ENCODE results near the gene PHC3.

The PHC3 gene

GRCh38 chr3:170100944-170101343 is 80.6 kb downstream of the PHC3 start:
- Histone ChIP-seq H3K4me3 (ENCODE audit: low read depth, low read length) (no peak overlapping the region), H3K9me3 (ENCODE audit: severe bottlenecking) (no peaks in the 10 kb centered on the region), H3K27ac (no peak overlapping the region), H3K27me3 (ENCODE audit: insufficient read depth, low read depth, severe bottlenecking) (no peaks in the 10 kb centered on the region), H3K36me3 (peaks cover 47% of the 10 kb centered on the region)
- TF ChIP-seq CTCF (IDR thresholded peaks at IDR 0.05; ENCODE audit: low read depth, low read length): no peak
- no peak for DNase-seq

GRCh38 chr3:170098753-170099152 is 82.8 kb downstream of the PHC3 start:
- H3K27ac ChIP-seq: no peak overlapping the region
- H3K27me3 ChIP-seq (ENCODE audit: insufficient read depth, low read depth, severe bottlenecking): no peaks in the 10 kb centered on the region
- H3K9me3 ChIP-seq (ENCODE audit: severe bottlenecking): no peaks in the 10 kb centered on the region
- H3K4me3 ChIP-seq (ENCODE audit: low read depth, low read length): no peak overlapping the region
- TF ChIP-seq CTCF (IDR thresholded peaks at IDR 0.05; ENCODE audit: low read depth, low read length): no peak
- H3K36me3 ChIP-seq: peaks cover 44% of the 10 kb centered on the region
- DNase-seq: no peak

GRCh38 chr3:170096342-170096741 is 85.2 kb downstream of the PHC3 start:
- no peak for DNase-seq
- no peaks in the 10 kb centered on the region for H3K27me3 ChIP-seq (ENCODE audit: insufficient read depth, low read depth, severe bottlenecking)
- peaks cover 43% of the 10 kb centered on the region for H3K36me3 ChIP-seq
- no peaks in the 10 kb centered on the region for H3K9me3 ChIP-seq (ENCODE audit: severe bottlenecking)
- no peak for TF ChIP-seq CTCF (IDR thresholded peaks at IDR 0.05; ENCODE audit: low read depth, low read length)
- H3K27ac ChIP-seq: no peak overlapping the region
- H3K4me3 ChIP-seq (ENCODE audit: low read depth, low read length): no peak overlapping the region

GRCh38 chr3:170095771-170096170 is 85.8 kb downstream of the PHC3 start:
- DNase-seq: no peak
- Histone ChIP-seq H3K4me3 (ENCODE audit: low read depth, low read length) (no peak overlapping the region), H3K36me3 (peaks cover 45% of the 10 kb centered on the region), H3K27me3 (ENCODE audit: insufficient read depth, low read depth, severe bottlenecking) (no peaks in the 10 kb centered on the region), H3K9me3 (ENCODE audit: severe bottlenecking) (no peaks in the 10 kb centered on the region), H3K27ac (no peak overlapping the region)
- no peak for TF ChIP-seq CTCF (IDR thresholded peaks at IDR 0.05; ENCODE audit: low read depth, low read length)

GRCh38 chr3:170092907-170093306 is 88.6 kb downstream of the PHC3 start:
- Histone ChIP-seq H3K9me3 (ENCODE audit: severe bottlenecking) (no peaks in the 10 kb centered on the region), H3K27me3 (ENCODE audit: insufficient read depth, low read depth, severe bottlenecking) (no peaks in the 10 kb centered on the region), H3K27ac (no peak overlapping the region), H3K36me3 (peaks cover 39% of the 10 kb centered on the region), H3K4me3 (ENCODE audit: low read depth, low read length) (no peak overlapping the region)
- no peak for TF ChIP-seq CTCF (IDR thresholded peaks at IDR 0.05; ENCODE audit: low read depth, low read length)
- DNase-seq: no peak

- no peak overlapping the region for H3K4me3 ChIP-seq (ENCODE audit: low read depth, low read length)
- H3K36me3 ChIP-seq: peaks cover 30% of the 10 kb centered on the region
- H3K27ac ChIP-seq: no peak overlapping the region
- TF ChIP-seq CTCF (IDR thresholded peaks at IDR 0.05; ENCODE audit: low read depth, low read length): no peak
- H3K27me3 ChIP-seq (ENCODE audit: insufficient read depth, low read depth, severe bottlenecking): no peaks in the 10 kb centered on the region
- DNase-seq: no peak
- no peaks in the 10 kb centered on the region for H3K9me3 ChIP-seq (ENCODE audit: severe bottlenecking)
Measured at GRCh38 chr3:170090601-170090981, 90.9 kb downstream of the PHC3 start.

All from WERI-Rb-1 (cell line).